Left forelimb (tissue), 1 donor: Measurements from ENCODE around the gene HACD2.

Experiments used
- DNase-seq: peaks from one replicate; pipeline ENCODE4 v3.0.0-alpha.2; 2018; ENCODE audit warnings: low spot score

HACD2 gene

GRCh38 chr3:123481071-123481470 lies 103.8 kb downstream of the HACD2 start:
- DNase-seq, result no peak

- no peak for DNase-seq
Measured at GRCh38 chr3:123480428-123480827, 104.4 kb downstream of the HACD2 start.

GRCh38 chr3:123479891-123480290 lies 105.0 kb downstream of the HACD2 start:
- DNase-seq, result no peak

- no peak for DNase-seq
Measured at GRCh38 chr3:123478314-123478713, 106.5 kb downstream of the HACD2 start.

GRCh38 chr3:123476967-123477750 lies 107.7 kb downstream of the HACD2 start:
- no peak for DNase-seq

GRCh38 chr3:123475786-123476185 lies 109.1 kb downstream of the HACD2 start:
- DNase-seq, result no peak

- no peak for DNase-seq
Measured at GRCh38 chr3:123471106-123471505, 113.7 kb downstream of the HACD2 start.

- no peak for DNase-seq
Measured at GRCh38 chr3:123469323-123469995, 115.4 kb downstream of the HACD2 start.

GRCh38 chr3:123467046-123467445 lies 117.8 kb downstream of the HACD2 start:
- DNase-seq, result no peak

- DNase-seq, result no peak
Measured at GRCh38 chr3:123464211-123464610, 120.6 kb downstream of the HACD2 start.

GRCh38 chr3:123459862-123460261 lies 125.0 kb downstream of the HACD2 start:
- no peak for DNase-seq

GRCh38 chr3:123458255-123458654 lies 126.6 kb downstream of the HACD2 start:
- no peak for DNase-seq

GRCh38 chr3:123457841-123458240 lies 127.0 kb downstream of the HACD2 start:
- no peak for DNase-seq

- no peak for DNase-seq
Measured at GRCh38 chr3:123453675-123454074, 131.2 kb downstream of the HACD2 start.

GRCh38 chr3:123451186-123451585 lies 133.7 kb downstream of the HACD2 start:
- DNase-seq, result no peak

- no peak for DNase-seq
Measured at GRCh38 chr3:123449997-123450604, 134.8 kb downstream of the HACD2 start.

GRCh38 chr3:123449102-123449996 lies 135.5 kb downstream of the HACD2 start:
- no peak for DNase-seq

GRCh38 chr3:123448536-123449101 lies 136.2 kb downstream of the HACD2 start, which contains the start of gene ADCY5:
ADCY5 (minus strand) TSS chr3:123449090; CDS start chr3:123448545, 545 bp downstream.
- no peak for DNase-seq

- no peak for DNase-seq
Measured at GRCh38 chr3:123447749-123448517, 136.9 kb downstream of the HACD2 start.

GRCh38 chr3:123447416-123447748 lies 137.5 kb downstream of the HACD2 start:
- no peak for DNase-seq

- no peak for DNase-seq
Measured at GRCh38 chr3:123446610-123447109, 138.2 kb downstream of the HACD2 start.
